Suprapubic skin (tissue), 4 donors: ENCODE data around the gene ERCC6. TPM values are rescaled to one million over a fixed set of nuclear protein-coding genes. Genes with fewer than 3 reads are reported as not detected.

Source experiments
- DNase-seq, 2 donors: peaks; one replicate each; pipeline ENCODE4 v3.0.0-alpha.2; 2019; ENCODE audit warnings: low spot score in 2 of 2
- H3K27ac ChIP-seq: fragments of 200-600 bp; sonication (generic); one replicate; pipeline ENCODE4 v1.5.1; 2019
- H3K27me3 ChIP-seq: fragments of 200-600 bp; sonication (generic); one replicate; pipeline ENCODE4 v1.5.1; 2019
- H3K36me3 ChIP-seq: fragments of 200-600 bp; sonication (generic); one replicate; pipeline ENCODE4 v1.5.1; 2019
- H3K4me1 ChIP-seq: fragments of 200-600 bp; sonication (generic); one replicate; pipeline ENCODE4 v1.5.1; 2019
- H3K4me3 ChIP-seq: fragments of 200-600 bp; sonication (generic); one replicate; pipeline ENCODE4 v1.5.1; 2019; ENCODE audit warnings: mild to moderate bottlenecking
- H3K9me3 ChIP-seq: fragments of 200-600 bp; sonication (generic); one replicate; pipeline ENCODE4 v1.5.1; 2019
- EP300 ChIP-seq: sonication (generic); formaldehyde crosslinking; IDR thresholded peaks from one replicate; pipeline ENCODE4 v1.6.1; 2017; ENCODE audit warnings: antibody characterized with exemption
- POLR2A ChIP-seq, 2 donors: fragments of 450-650 bp; IDR thresholded peaks; one replicate each; pipeline ENCODE4 v1.6.1; 2017; ENCODE audit warnings: antibody characterized with exemption in 2 of 2, mild to moderate bottlenecking in 2 of 2, moderate library complexity in 2 of 2
- POLR2AphosphoS5 ChIP-seq, 3 donors: sonication (generic); formaldehyde crosslinking; IDR thresholded peaks; one replicate each; pipeline ENCODE4 v1.6.1; 2017; ENCODE audit warnings: antibody characterized with exemption in 3 of 3
- WGBS: methylation state at CpG from one replicate; pipeline ENCODE4 v1.1.5; 2018; 5-methylcytosine and 5-hydroxymethylcytosine counted together
- total RNA-seq, 4 donors: library from RNA; depleted of rRNA; stranded (reverse); fragments of >200 nt; gene quantifications; one replicate each; pipeline ENCODE4 v1.1.0, GENCODE V29; 2016
- TF ChIP-seq, protein P1 (sequence below), 2 donors: fragments of 200-600 bp in 1 of 2; fragments of 450-650 bp in 1 of 2; sonication (generic) in 1 of 2; IDR thresholded peaks; one replicate each; pipeline ENCODE4 v1.5.1; 2016 to 2019; ENCODE audit warnings: antibody characterized with exemption in 2 of 2, mild to moderate bottlenecking in 1 of 2, moderate library complexity in 1 of 2

Gene ERCC6
- total RNA-seq, 4 donors from 2014 or later, result 20.5 to 37.1 (median 24.4) TPM

- 80% methylated on average over 1 of the region's 1 CpG for WGBS
These were observed 10.9 kb upstream of the ERCC6 start for GRCh38 chr10:49549640-49550346.

DNA sequence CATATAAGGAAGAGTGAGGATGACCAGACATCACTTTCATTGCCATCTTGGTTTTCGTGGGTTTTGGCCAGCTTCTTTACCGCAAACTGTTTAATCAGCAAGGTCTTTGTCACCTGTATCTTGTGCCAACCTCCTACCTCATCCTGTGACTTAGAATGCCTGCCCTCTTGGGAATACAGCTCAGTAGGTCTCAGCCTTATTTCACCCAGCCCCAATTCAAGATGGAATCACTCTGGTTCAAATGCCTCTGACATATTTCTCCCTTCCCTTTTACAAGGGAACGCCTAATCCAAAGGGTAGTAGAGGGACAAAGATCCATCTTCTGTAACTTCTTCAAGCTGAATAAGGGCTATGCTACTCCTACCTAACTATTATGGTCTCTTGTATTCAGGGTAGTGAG, 4.7 kb upstream of the ERCC6 start:
- TF ChIP-seq EP300 (no peak), POLR2A (IDR thresholded peaks at IDR 0.05) (no peak), POLR2AphosphoS5 (IDR thresholded peaks at IDR 0.05) (no peak)
- TF ChIP-seq, protein P1, sequence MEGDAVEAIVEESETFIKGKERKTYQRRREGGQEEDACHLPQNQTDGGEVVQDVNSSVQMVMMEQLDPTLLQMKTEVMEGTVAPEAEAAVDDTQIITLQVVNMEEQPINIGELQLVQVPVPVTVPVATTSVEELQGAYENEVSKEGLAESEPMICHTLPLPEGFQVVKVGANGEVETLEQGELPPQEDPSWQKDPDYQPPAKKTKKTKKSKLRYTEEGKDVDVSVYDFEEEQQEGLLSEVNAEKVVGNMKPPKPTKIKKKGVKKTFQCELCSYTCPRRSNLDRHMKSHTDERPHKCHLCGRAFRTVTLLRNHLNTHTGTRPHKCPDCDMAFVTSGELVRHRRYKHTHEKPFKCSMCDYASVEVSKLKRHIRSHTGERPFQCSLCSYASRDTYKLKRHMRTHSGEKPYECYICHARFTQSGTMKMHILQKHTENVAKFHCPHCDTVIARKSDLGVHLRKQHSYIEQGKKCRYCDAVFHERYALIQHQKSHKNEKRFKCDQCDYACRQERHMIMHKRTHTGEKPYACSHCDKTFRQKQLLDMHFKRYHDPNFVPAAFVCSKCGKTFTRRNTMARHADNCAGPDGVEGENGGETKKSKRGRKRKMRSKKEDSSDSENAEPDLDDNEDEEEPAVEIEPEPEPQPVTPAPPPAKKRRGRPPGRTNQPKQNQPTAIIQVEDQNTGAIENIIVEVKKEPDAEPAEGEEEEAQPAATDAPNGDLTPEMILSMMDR (IDR thresholded peaks at IDR 0.05), result no peak
- no peaks in the 10 kb centered on the region for H3K9me3 ChIP-seq
- DNase-seq, result no peak
- no peak overlapping the region for H3K27ac ChIP-seq
- no peak overlapping the region for H3K4me3 ChIP-seq
- H3K27me3 ChIP-seq, result peaks cover 3% of the 10 kb centered on the region
- peaks cover 7% of the 10 kb centered on the region for H3K4me1 ChIP-seq
- WGBS, result 83% methylated on average over 3 of the region's 3 CpGs
- H3K36me3 ChIP-seq, result no peaks in the 10 kb centered on the region

More at GRCh38 chr10:49549640-49550346, 10.9 kb upstream of the ERCC6 start:
- no peak overlapping the region for H3K4me3 ChIP-seq
- H3K27me3 ChIP-seq, result no peaks in the 10 kb centered on the region
- H3K4me1 ChIP-seq, result peaks cover 9% of the 10 kb centered on the region
- no peaks in the 10 kb centered on the region for H3K36me3 ChIP-seq
- H3K9me3 ChIP-seq, result no peaks in the 10 kb centered on the region
- TF ChIP-seq EP300 (no peak), POLR2A (IDR thresholded peaks at IDR 0.05) (no peak), POLR2AphosphoS5 (IDR thresholded peaks at IDR 0.05) (no peak)
- TF ChIP-seq, protein P1 (IDR thresholded peaks at IDR 0.05), result no peak
- no peak overlapping the region for H3K27ac ChIP-seq
- no peak for DNase-seq

DNA sequence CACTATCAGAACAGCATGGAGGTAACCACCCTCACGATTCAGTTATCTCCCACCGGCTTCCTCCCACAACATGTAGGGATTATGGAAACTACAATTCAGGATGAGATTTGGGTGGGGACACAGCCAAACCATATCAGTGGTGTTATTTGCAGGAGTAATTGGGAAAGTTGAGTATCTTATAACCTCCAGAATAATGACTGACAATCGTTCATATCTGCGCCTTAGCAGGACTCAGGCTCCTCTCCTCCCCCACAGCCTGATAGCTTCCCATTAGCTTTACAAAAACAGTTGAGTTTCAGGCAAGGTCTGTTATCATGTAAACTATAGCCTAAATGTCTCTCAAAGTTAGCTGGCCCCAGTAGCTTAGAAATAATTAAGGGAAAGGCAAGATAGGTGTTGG, 3.4 kb upstream of the ERCC6 start:
- DNase-seq, result no peak
- 92% methylated on average over 4 of the region's 4 CpGs for WGBS
- TF ChIP-seq EP300 (no peak), POLR2A (IDR thresholded peaks at IDR 0.05) (no peak), POLR2AphosphoS5 (IDR thresholded peaks at IDR 0.05) (no peak)
- TF ChIP-seq, protein P1 (IDR thresholded peaks at IDR 0.05), result no peak

GRCh38 chr10:49541762-49542161, 2.8 kb upstream of the ERCC6 start:
- no peak for DNase-seq
- H3K9me3 ChIP-seq, result no peaks in the 10 kb centered on the region
- H3K36me3 ChIP-seq, result no peaks in the 10 kb centered on the region
- H3K4me3 ChIP-seq, result no peak overlapping the region
- H3K4me1 ChIP-seq, result peaks cover 18% of the 10 kb centered on the region
- no peak for TF ChIP-seq EP300
- TF ChIP-seq, protein P1 (IDR thresholded peaks at IDR 0.05), result no peak
- TF ChIP-seq POLR2A (IDR thresholded peaks at IDR 0.05), result no peak
- no peak for TF ChIP-seq POLR2AphosphoS5 (IDR thresholded peaks at IDR 0.05)
- H3K27ac ChIP-seq, result no peak overlapping the region
- peaks cover 3% of the 10 kb centered on the region for H3K27me3 ChIP-seq
- WGBS, result 89% methylated on average over 6 of the region's 6 CpGs

More for the DNA sequence above, 3.4 kb upstream of the ERCC6 start:
- Histone ChIP-seq H3K36me3 (no peaks in the 10 kb centered on the region), H3K27me3 (peaks cover 3% of the 10 kb centered on the region), H3K27ac (no peak overlapping the region), H3K4me3 (no peak overlapping the region), H3K4me1 (peaks cover 17% of the 10 kb centered on the region), H3K9me3 (no peaks in the 10 kb centered on the region)

DNA sequence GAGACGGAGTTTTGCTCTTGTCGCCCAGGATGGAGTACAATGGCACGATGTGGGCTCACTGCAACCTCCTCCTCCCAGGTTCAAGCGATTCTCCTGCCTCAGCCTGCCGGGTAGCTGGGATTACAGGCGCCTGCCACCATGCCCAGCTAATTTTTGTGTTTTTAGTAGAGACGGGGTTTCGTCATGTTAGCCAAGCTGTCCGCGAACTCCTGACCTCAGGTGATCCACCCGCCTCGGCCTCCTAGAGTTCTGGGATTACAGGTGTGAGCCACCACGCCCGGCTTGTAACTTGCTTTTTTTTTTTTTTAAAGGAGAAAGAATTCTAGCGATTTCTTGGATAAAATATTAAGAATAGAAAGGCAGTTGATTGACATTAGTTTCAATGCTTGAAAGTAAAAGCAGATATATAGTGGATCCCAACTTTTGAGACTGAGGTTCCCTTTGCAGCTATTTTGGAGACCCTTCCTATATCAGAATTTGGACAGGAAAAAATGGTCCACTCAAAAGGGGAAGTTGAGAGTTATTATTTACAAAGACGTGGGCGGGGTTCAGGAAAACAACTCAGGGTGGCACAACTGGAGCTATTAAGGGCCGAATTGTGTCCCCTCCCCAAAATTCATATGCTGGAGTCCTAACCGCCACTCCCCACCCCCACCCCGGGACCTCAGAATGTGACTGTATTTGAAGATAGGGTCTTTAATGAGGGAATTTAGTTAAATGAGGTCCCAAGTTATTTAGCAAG, 1.3 kb upstream of the ERCC6 start:
- WGBS, result 74% methylated on average over 20 of the region's 20 CpGs
- H3K4me3 ChIP-seq, result peak overlapping the region; percentile 81
- peaks cover 20% of the 10 kb centered on the region for H3K4me1 ChIP-seq
- H3K36me3 ChIP-seq, result no peaks in the 10 kb centered on the region
- H3K9me3 ChIP-seq, result no peaks in the 10 kb centered on the region
- H3K27me3 ChIP-seq, result peaks cover 3% of the 10 kb centered on the region
- H3K27ac ChIP-seq, result no peak overlapping the region
- TF ChIP-seq POLR2A (IDR thresholded peaks at IDR 0.05), result no peak
- TF ChIP-seq, protein P1 (IDR thresholded peaks at IDR 0.05), result no peak
- TF ChIP-seq EP300, result no peak
- TF ChIP-seq POLR2AphosphoS5 (IDR thresholded peaks at IDR 0.05), result no peak
- no peak for DNase-seq
